Natural killer cell (primary cell): ENCODE measurements around the gene ABCC8. TPM values are rescaled to one million over a fixed set of nuclear protein-coding genes. Genes with fewer than 3 reads are reported as not detected.

ENCODE experiments used
- ATAC-seq, 3 donors: fragments of 150-1000 bp in 2 of 3; fragments of 200-7000 bp in 1 of 3; cut with Tn5 transposase; 1 replicate in 1 of 3; 2 replicates in 2 of 3; pipeline ENCODE4 v1.10.0; 2021; ENCODE audit warnings: mild to moderate bottlenecking in 2 of 3, moderate library complexity in 2 of 3
- DNase-seq, 2 donors: peaks; one replicate each; pipeline versions ENCODE4 v3.0.0 to v3.0.0-alpha.2; 2013 to 2021; ENCODE audit warnings: mixed read lengths in 1 of 2
- H3K27ac ChIP-seq: one replicate; pipeline ENCODE4 v1.5.1; 2013; ENCODE audit warnings: mild to moderate bottlenecking, low read length
- H3K27me3 ChIP-seq: one replicate; pipeline ENCODE4 v1.6.1; 2013; ENCODE audit warnings: low read length; ENCODE audit not compliant: control insufficient read depth, insufficient read depth
- H3K36me3 ChIP-seq: one replicate; pipeline ENCODE4 v1.6.1; 2013; ENCODE audit warnings: low read length; ENCODE audit not compliant: control insufficient read depth, insufficient read depth
- H3K4me1 ChIP-seq: one replicate; pipeline ENCODE4 v1.6.1; 2013; ENCODE audit warnings: low read length; ENCODE audit not compliant: control insufficient read depth, insufficient read depth
- H3K4me3 ChIP-seq: one replicate; pipeline ENCODE4 v1.5.1; 2013; ENCODE audit warnings: low read length
- H3K9me3 ChIP-seq: one replicate; pipeline ENCODE4 v1.6.1; 2013; ENCODE audit warnings: low read length; ENCODE audit not compliant: control insufficient read depth, insufficient read depth
- H3K27ac Mint-ChIP-seq, 2 donors: one replicate each; pipeline ENCODE4 v1.8.0; 2022; ENCODE audit warnings: mild to moderate bottlenecking in 2 of 2, mixed read lengths in 2 of 2, moderate library complexity in 1 of 2
- H3K27me3 Mint-ChIP-seq, 2 donors: one replicate each; pipeline ENCODE4 v1.8.0; 2022; ENCODE audit warnings: low read depth in 2 of 2, mixed read lengths in 2 of 2
- H3K36me3 Mint-ChIP-seq: one replicate; pipeline ENCODE4 v1.8.0; 2022; ENCODE audit warnings: mixed read lengths
- H3K4me1 Mint-ChIP-seq, 2 donors: one replicate each; pipeline ENCODE4 v1.8.0; 2022; ENCODE audit warnings: mixed read lengths in 2 of 2
- H3K4me3 Mint-ChIP-seq: one replicate; pipeline ENCODE4 v1.8.0; 2022; ENCODE audit warnings: mild to moderate bottlenecking, moderate library complexity, mixed read lengths
- H3K9me3 Mint-ChIP-seq, 2 donors: one replicate each; pipeline ENCODE4 v1.8.0; 2022; ENCODE audit warnings: mixed read lengths in 2 of 2
- WGBS: methylation state at CpG from one replicate; pipeline ENCODE4 v1.1.7; 2013; ENCODE audit warnings: missing lambda C conversion rate; ENCODE audit not compliant: insufficient coverage; 5-methylcytosine and 5-hydroxymethylcytosine counted together
- intact Hi-C: fragments of 100-400 bp; cut with micrococcal nuclease; formaldehyde crosslinking; loops from one replicate; pipeline ENCODE4 v1.14.2; 2022
- total RNA-seq, 4 donors: library from RNA; stranded (reverse); fragments of 120-200 nt in 1 of 4; gene quantifications; one replicate each; pipeline versions ENCODE4 v1.2.3 to v1.2.4, GENCODE V29; 2013 to 2022
- TF ChIP-seq, protein P1 (sequence below): fragments of 200-600 bp; IDR thresholded peaks from one replicate; pipeline ENCODE4 v1.8.0; 2022; ENCODE audit warnings: antibody characterized with exemption

ABCC8 gene
- total RNA-seq, 3 donors from 2014 or later (not counting 1 experiment from before 2014, with no cell fraction given): not detected

GRCh38 chr11:17475666-17476316, 854 bp downstream of the ABCC8 start:
- intact Hi-C loops: no loop called here
- no peak overlapping the region for H3K4me3 Mint-ChIP-seq
- TF ChIP-seq, protein P1, sequence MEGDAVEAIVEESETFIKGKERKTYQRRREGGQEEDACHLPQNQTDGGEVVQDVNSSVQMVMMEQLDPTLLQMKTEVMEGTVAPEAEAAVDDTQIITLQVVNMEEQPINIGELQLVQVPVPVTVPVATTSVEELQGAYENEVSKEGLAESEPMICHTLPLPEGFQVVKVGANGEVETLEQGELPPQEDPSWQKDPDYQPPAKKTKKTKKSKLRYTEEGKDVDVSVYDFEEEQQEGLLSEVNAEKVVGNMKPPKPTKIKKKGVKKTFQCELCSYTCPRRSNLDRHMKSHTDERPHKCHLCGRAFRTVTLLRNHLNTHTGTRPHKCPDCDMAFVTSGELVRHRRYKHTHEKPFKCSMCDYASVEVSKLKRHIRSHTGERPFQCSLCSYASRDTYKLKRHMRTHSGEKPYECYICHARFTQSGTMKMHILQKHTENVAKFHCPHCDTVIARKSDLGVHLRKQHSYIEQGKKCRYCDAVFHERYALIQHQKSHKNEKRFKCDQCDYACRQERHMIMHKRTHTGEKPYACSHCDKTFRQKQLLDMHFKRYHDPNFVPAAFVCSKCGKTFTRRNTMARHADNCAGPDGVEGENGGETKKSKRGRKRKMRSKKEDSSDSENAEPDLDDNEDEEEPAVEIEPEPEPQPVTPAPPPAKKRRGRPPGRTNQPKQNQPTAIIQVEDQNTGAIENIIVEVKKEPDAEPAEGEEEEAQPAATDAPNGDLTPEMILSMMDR: no peak

GRCh38 chr11:17473071-17473744, 3.4 kb downstream of the ABCC8 start:
- Histone ChIP-seq H3K27ac (no peak overlapping the region), H3K9me3 (no peaks in the 10 kb centered on the region), H3K4me3 (no peak overlapping the region), H3K36me3 (no peaks in the 10 kb centered on the region), H3K4me1 (no peaks in the 10 kb centered on the region), H3K27me3 (peaks cover 11% of the 10 kb centered on the region)
- Mint-ChIP-seq H3K27ac (no peak overlapping the region), H3K9me3 (no peaks in the 10 kb centered on the region), H3K36me3 (no peaks in the 10 kb centered on the region), H3K4me3 (no peak overlapping the region), H3K4me1 (no peaks in the 10 kb centered on the region), H3K27me3 (peaks cover 44 to 48% of the 10 kb centered on the region in 2 donors)
- DNase-seq: no peak
- intact Hi-C loops: no loop called here
- 53% methylated on average over 6 of the region's 6 CpGs for WGBS
- TF ChIP-seq, protein P1: no peak
- ATAC-seq: no peak

More at GRCh38 chr11:17475666-17476316, 854 bp downstream of the ABCC8 start:
- H3K9me3 ChIP-seq: no peaks in the 10 kb centered on the region
- H3K4me3 ChIP-seq: no peak overlapping the region
- DNase-seq (no peak), ATAC-seq (no peak)
- no peaks in the 10 kb centered on the region for H3K36me3 ChIP-seq
- peaks cover 14% of the 10 kb centered on the region for H3K27me3 ChIP-seq
- Mint-ChIP-seq H3K4me1 (no peaks in the 10 kb centered on the region), H3K27ac (no peak overlapping the region), H3K9me3 (no peaks in the 10 kb centered on the region), H3K36me3 (no peaks in the 10 kb centered on the region), H3K27me3 (peaks cover 47 to 70% of the 10 kb centered on the region in 2 donors)
- 5% methylated on average over 31 of the region's 31 CpGs for WGBS
- H3K27ac ChIP-seq: no peak overlapping the region
- H3K4me1 ChIP-seq: no peaks in the 10 kb centered on the region

DNA sequence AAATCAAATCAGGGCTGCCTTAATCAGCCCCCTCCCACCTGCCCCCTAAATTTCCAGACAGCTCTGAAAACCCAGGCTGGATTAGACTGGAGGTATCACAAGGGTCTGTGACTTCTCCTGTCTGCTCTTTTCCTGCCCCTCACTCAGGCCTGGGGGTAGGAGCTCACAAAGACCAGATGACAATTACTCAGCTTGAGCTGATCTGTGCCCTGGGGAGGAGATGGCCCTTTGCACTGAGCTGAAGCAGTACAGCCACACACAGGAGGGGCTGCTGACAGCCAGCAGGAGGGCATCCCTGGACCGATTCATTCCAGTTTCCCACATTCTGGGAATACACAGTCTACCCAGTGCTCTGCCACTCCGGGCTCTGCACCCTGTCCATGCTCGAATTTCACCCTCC, 4.2 kb downstream of the ABCC8 start:
- no peak overlapping the region for H3K27ac Mint-ChIP-seq
- Histone ChIP-seq H3K27ac (no peak overlapping the region), H3K4me1 (no peaks in the 10 kb centered on the region), H3K27me3 (peaks cover 11% of the 10 kb centered on the region), H3K4me3 (no peak overlapping the region), H3K9me3 (no peaks in the 10 kb centered on the region), H3K36me3 (no peaks in the 10 kb centered on the region)
- H3K4me3 Mint-ChIP-seq: no peak overlapping the region
- WGBS: 60% methylated on average over 3 of the region's 3 CpGs
- H3K36me3 Mint-ChIP-seq: no peaks in the 10 kb centered on the region
- TF ChIP-seq, protein P1: no peak
- no peak for ATAC-seq
- intact Hi-C loops: no loop called here
- H3K4me1 Mint-ChIP-seq: no peaks in the 10 kb centered on the region
- DNase-seq: no peak
- H3K9me3 Mint-ChIP-seq: no peaks in the 10 kb centered on the region
- H3K27me3 Mint-ChIP-seq: peaks cover 40 to 41% of the 10 kb centered on the region in 2 donors
